DND-41 (cell line): Measurements from ENCODE around the gene PPFIBP2.

Experiments
- ATAC-seq: fragments of 200-7000 bp; cut with Tn5 transposase; 3 replicates; pipeline ENCODE4 v1.9.1; 2021; ENCODE audit warnings: low read depth; ENCODE audit not compliant: insufficient read depth
- DNase-seq: peaks from one replicate; pipeline ENCODE4 v3.0.0-alpha.2; 2020
- H2AFZ ChIP-seq: 2 replicates; pipeline ENCODE4 v1.6.0; 2012; ENCODE audit warnings: low read depth, low read length
- H3K27ac ChIP-seq: 2 replicates; pipeline ENCODE4 v1.5.1; 2012; ENCODE audit warnings: low read length, inconsistent platforms
- H3K27me3 ChIP-seq: fragments of 200-600 bp; sonication (generic); 2 replicates; pipeline ENCODE4 v1.6.0; 2012; ENCODE audit warnings: low read length, mild to moderate bottlenecking, inconsistent platforms; ENCODE audit not compliant: insufficient read depth, poor library complexity
- H3K36me3 ChIP-seq: 2 replicates; pipeline ENCODE4 v1.5.1; 2012; ENCODE audit warnings: low read length, inconsistent platforms; ENCODE audit not compliant: insufficient read depth
- H3K4me1 ChIP-seq: 2 replicates; pipeline ENCODE4 v1.5.1; 2012; ENCODE audit warnings: mild to moderate bottlenecking, low read length; ENCODE audit not compliant: insufficient read depth
- H3K4me2 ChIP-seq: 2 replicates; pipeline ENCODE4 v1.6.0; 2012; ENCODE audit warnings: mild to moderate bottlenecking, moderate library complexity, low read length, inconsistent platforms; ENCODE audit not compliant: insufficient read depth
- H3K4me3 ChIP-seq, 2 experiments: fragments of 200-600 bp in 1 of 2; shearing (Covaris generic) in 1 of 2; 2 replicates each; pipeline ENCODE4 v1.5.1; 2012 to 2016; ENCODE audit warnings: inconsistent platforms in 2 of 2, low read length in 2 of 2, mild to moderate bottlenecking in 2 of 2, low read depth in 1 of 2, moderate library complexity in 1 of 2
- H3K79me2 ChIP-seq: 2 replicates; pipeline ENCODE4 v1.6.0; 2012; ENCODE audit warnings: low read length, inconsistent platforms; ENCODE audit not compliant: insufficient read depth
- H3K9ac ChIP-seq: 2 replicates; pipeline ENCODE4 v1.6.0; 2012; ENCODE audit warnings: low read depth, mild to moderate bottlenecking, inconsistent platforms, low read length, moderate library complexity
- H3K9me3 ChIP-seq: 2 replicates; pipeline ENCODE4 v1.5.1; 2012; ENCODE audit warnings: low read length, moderate library complexity, mild to moderate bottlenecking, inconsistent platforms; ENCODE audit not compliant: insufficient read depth, severe bottlenecking
- H4K20me1 ChIP-seq: 2 replicates; pipeline ENCODE4 v1.6.0; 2012; ENCODE audit warnings: low read length; ENCODE audit not compliant: insufficient read depth
- CTCF ChIP-seq: IDR thresholded peaks from 2 replicates; pipeline ENCODE4 v1.5.1; 2012; ENCODE audit warnings: borderline replicate concordance, low read length, moderate library complexity, mild to moderate bottlenecking; ENCODE audit not compliant: poor library complexity, severe bottlenecking; ENCODE audit errors: extremely low read depth
- EZH2 ChIP-seq: IDR thresholded peaks from 3 replicates; pipeline ENCODE4 v1.6.1; 2012; ENCODE audit warnings: borderline replicate concordance, low read depth, mild to moderate bottlenecking, moderate library complexity, low read length, inconsistent platforms; ENCODE audit not compliant: severe bottlenecking

Gene PPFIBP2

GRCh38 chr11:7666292-7666866 lies 152.6 kb downstream of the PPFIBP2 start:
- ATAC-seq, result no peak

GRCh38 chr11:7667460-7667859 lies 153.7 kb downstream of the PPFIBP2 start:
- H3K4me3 ChIP-seq, result no peak overlapping the region
- no peak overlapping the region for H3K9ac ChIP-seq
- no peak for TF ChIP-seq EZH2
- no peak for TF ChIP-seq CTCF
- peaks cover 2% of the 10 kb centered on the region for H3K9me3 ChIP-seq
- no peaks in the 10 kb centered on the region for H3K79me2 ChIP-seq
- DNase-seq (no peak), ATAC-seq (no peak)
- no peaks in the 10 kb centered on the region for H3K36me3 ChIP-seq
- no peak overlapping the region for H3K4me2 ChIP-seq
- no peak overlapping the region for H3K27ac ChIP-seq
- no peaks in the 10 kb centered on the region for H3K27me3 ChIP-seq
- H3K4me1 ChIP-seq, result no peaks in the 10 kb centered on the region
- no peaks in the 10 kb centered on the region; the same call in 1 of the 2 replicates for H4K20me1 ChIP-seq
- H2AFZ ChIP-seq, result no peak overlapping the region

More at GRCh38 chr11:7666292-7666866, 152.6 kb downstream of the PPFIBP2 start:
- Histone ChIP-seq H3K4me1 (no peaks in the 10 kb centered on the region), H3K4me3 (no peak overlapping the region), H3K36me3 (no peaks in the 10 kb centered on the region), H3K4me2 (no peak overlapping the region), H3K79me2 (no peaks in the 10 kb centered on the region), H2AFZ (no peak overlapping the region), H3K27ac (no peak overlapping the region), H4K20me1 (no peaks in the 10 kb centered on the region; the same call in 1 of the 2 replicates), H3K9me3 (peaks cover 2% of the 10 kb centered on the region), H3K9ac (no peak overlapping the region), H3K27me3 (no peaks in the 10 kb centered on the region)
- TF ChIP-seq CTCF (no peak), EZH2 (no peak)
- no peak for DNase-seq

- no peak overlapping the region for H3K9ac ChIP-seq
- no peaks in the 10 kb centered on the region for H3K36me3 ChIP-seq
- no peaks in the 10 kb centered on the region for H3K79me2 ChIP-seq
- no peaks in the 10 kb centered on the region for H3K4me1 ChIP-seq
- H3K4me2 ChIP-seq, result no peak overlapping the region
- H4K20me1 ChIP-seq, result no peaks in the 10 kb centered on the region; the same call in 1 of the 2 replicates
- DNase-seq (no peak), ATAC-seq (no peak)
- H3K9me3 ChIP-seq, result peaks cover 2% of the 10 kb centered on the region
- H3K27me3 ChIP-seq, result no peaks in the 10 kb centered on the region
- no peak for TF ChIP-seq CTCF
- no peak for TF ChIP-seq EZH2
- H3K27ac ChIP-seq, result no peak overlapping the region
- no peak overlapping the region for H3K4me3 ChIP-seq
- H2AFZ ChIP-seq, result no peak overlapping the region
These were observed 154.7 kb downstream of the PPFIBP2 start for GRCh38 chr11:7668464-7668863.

- TF ChIP-seq EZH2, result no peak
- no peak for TF ChIP-seq CTCF
- Histone ChIP-seq H3K79me2 (no peaks in the 10 kb centered on the region), H3K27ac (no peak overlapping the region), H3K36me3 (no peaks in the 10 kb centered on the region), H2AFZ (no peak overlapping the region), H3K27me3 (no peaks in the 10 kb centered on the region), H4K20me1 (no peaks in the 10 kb centered on the region; the same call in 1 of the 2 replicates), H3K4me1 (no peaks in the 10 kb centered on the region), H3K4me3 (no peak overlapping the region), H3K4me2 (no peak overlapping the region), H3K9ac (no peak overlapping the region), H3K9me3 (peaks cover 2% of the 10 kb centered on the region)
- ATAC-seq (no peak), DNase-seq (no peak)
These were observed 155.1 kb downstream of the PPFIBP2 start for GRCh38 chr11:7668911-7669310.
